ENCODE measurements around the gene BNIP1.
"Not testable (repeated sequence)": the region's sequence is repeated elsewhere in the genome, so short reads cannot be mapped to it uniquely, and the experiment has no call there.

Gene BNIP1

DNA sequence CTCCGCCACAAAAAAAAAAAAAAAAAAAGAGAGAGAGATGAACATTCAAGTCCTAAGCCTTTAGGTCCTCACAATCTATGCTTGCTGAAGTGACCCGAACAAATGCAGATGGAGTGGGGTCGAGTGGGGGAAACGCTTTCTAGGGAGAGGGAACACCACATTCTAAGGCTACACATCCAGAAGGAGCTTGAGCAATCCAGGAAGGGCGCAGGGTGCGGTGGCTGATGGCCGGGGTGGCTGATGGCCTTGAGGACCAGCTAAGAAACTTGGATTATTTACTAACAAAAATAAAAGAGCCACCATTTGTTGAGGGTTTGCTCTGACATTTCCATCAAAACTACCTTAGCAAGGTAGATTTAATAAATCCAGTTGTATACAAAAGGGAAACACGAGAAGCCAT lies 764 bp upstream of the BNIP1 start:
- no peak for DNase-seq (ENCODE audit: low read depth)
- TF ChIP-seq, protein P1, sequence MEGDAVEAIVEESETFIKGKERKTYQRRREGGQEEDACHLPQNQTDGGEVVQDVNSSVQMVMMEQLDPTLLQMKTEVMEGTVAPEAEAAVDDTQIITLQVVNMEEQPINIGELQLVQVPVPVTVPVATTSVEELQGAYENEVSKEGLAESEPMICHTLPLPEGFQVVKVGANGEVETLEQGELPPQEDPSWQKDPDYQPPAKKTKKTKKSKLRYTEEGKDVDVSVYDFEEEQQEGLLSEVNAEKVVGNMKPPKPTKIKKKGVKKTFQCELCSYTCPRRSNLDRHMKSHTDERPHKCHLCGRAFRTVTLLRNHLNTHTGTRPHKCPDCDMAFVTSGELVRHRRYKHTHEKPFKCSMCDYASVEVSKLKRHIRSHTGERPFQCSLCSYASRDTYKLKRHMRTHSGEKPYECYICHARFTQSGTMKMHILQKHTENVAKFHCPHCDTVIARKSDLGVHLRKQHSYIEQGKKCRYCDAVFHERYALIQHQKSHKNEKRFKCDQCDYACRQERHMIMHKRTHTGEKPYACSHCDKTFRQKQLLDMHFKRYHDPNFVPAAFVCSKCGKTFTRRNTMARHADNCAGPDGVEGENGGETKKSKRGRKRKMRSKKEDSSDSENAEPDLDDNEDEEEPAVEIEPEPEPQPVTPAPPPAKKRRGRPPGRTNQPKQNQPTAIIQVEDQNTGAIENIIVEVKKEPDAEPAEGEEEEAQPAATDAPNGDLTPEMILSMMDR (IDR thresholded peaks at IDR 0.05; ENCODE audit: low read depth, low read length, missing control alignments): no peak
- H3K4me3 ChIP-seq (ENCODE audit: low read depth, low read length): no peak overlapping the region

- H3K4me3 ChIP-seq (ENCODE audit: low read depth, low read length): no peak overlapping the region
- no peak for DNase-seq (ENCODE audit: low read depth)
- TF ChIP-seq, protein P1 (IDR thresholded peaks at IDR 0.05; ENCODE audit: low read depth, low read length, missing control alignments): no peak
These were observed 4.0 kb downstream of the BNIP1 start for GRCh38 chr5:173148354-173148753.

- no peak overlapping the region for H3K4me3 ChIP-seq (ENCODE audit: low read depth, low read length)
- no peak for DNase-seq (ENCODE audit: low read depth)
- TF ChIP-seq, protein P1 (IDR thresholded peaks at IDR 0.05; ENCODE audit: low read depth, low read length, missing control alignments): no peak
These were observed 8.2 kb downstream of the BNIP1 start for GRCh38 chr5:173152547-173152946.

- DNase-seq (ENCODE audit: low read depth): no peak
- H3K4me3 ChIP-seq (ENCODE audit: low read depth, low read length): no peak overlapping the region
- TF ChIP-seq, protein P1 (IDR thresholded peaks at IDR 0.05; ENCODE audit: low read depth, low read length, missing control alignments): no peak
These were observed 9.5 kb downstream of the BNIP1 start for GRCh38 chr5:173153842-173154241.

- not testable (repeated sequence) for H3K4me3 ChIP-seq (ENCODE audit: low read depth, low read length); DNase-seq (ENCODE audit: low read depth)
These were observed 10.3 kb downstream of the BNIP1 start for GRCh38 chr5:173154619-173155018.

DNA sequence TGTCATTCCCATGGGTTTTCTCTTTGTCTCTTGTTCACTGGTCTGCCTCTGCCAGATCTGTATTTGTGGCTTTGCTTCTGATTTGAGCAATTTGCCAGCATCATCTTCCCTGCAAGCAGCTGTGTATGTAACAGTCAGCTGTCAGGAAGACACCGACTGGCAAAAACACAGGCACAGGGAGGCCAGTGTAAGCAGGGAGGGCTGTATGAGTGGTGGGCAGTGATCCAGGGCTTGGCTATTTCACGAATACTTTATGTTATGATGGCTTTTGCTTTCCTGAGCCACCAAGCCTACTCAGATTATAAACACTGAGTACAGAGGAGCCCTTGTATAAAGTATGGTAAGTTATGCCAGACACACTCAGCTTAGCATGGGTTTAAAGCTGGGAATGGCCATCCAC lies 11.6 kb downstream of the BNIP1 start:
- TF ChIP-seq, protein P1 (IDR thresholded peaks at IDR 0.05; ENCODE audit: low read depth, low read length, missing control alignments): no peak
- DNase-seq (ENCODE audit: low read depth): no peak
- no peak overlapping the region for H3K4me3 ChIP-seq (ENCODE audit: low read depth, low read length)

DNA sequence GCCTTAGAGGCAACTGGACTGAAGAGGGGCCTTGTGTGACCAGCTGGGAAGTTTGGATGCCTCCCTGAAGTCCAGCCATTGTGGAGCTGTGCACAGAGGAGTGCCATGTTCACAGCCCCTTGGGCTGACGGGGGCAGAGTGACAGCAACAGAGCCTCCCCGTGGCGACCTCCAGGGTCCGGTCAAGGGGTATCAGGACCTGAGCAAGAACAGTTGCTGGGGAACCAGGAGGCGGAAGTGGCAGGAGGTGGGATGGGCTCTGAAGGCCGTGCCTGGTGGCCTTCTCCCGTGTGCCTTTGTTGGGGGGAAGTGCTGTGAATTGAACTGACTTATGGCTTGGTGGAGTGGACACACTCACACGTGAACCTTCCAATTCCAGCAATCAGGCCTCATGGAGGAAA lies 14.0 kb downstream of the BNIP1 start:
- TF ChIP-seq, protein P1 (IDR thresholded peaks at IDR 0.05; ENCODE audit: low read depth, low read length, missing control alignments): no peak
- no peak for DNase-seq (ENCODE audit: low read depth)

GRCh38 chr5:173159256-173159655 lies 14.9 kb downstream of the BNIP1 start:
- no peak overlapping the region for H3K4me3 ChIP-seq (ENCODE audit: low read depth, low read length)
- TF ChIP-seq, protein P1 (IDR thresholded peaks at IDR 0.05; ENCODE audit: low read depth, low read length, missing control alignments): no peak
- no peak for DNase-seq (ENCODE audit: low read depth)

More for the DNA sequence above, 14.0 kb downstream of the BNIP1 start:
- no peak overlapping the region for H3K4me3 ChIP-seq (ENCODE audit: low read depth, low read length)
